GM19025 (cell line): ENCODE measurements around the gene MKLN1.
"Not testable (repeated sequence)": the region's sequence is repeated elsewhere in the genome, so short reads cannot be mapped to it uniquely, and the experiment has no call there.

Experiments
- ATAC-seq: cut with Tn5 transposase; IDR thresholded peaks from one replicate; pipeline ENCODE4 v1.9.1; 2021; ENCODE audit warnings: mild to moderate bottlenecking, low read depth, moderate library complexity; ENCODE audit not compliant: unreplicated experiment

MKLN1 gene

DNA sequence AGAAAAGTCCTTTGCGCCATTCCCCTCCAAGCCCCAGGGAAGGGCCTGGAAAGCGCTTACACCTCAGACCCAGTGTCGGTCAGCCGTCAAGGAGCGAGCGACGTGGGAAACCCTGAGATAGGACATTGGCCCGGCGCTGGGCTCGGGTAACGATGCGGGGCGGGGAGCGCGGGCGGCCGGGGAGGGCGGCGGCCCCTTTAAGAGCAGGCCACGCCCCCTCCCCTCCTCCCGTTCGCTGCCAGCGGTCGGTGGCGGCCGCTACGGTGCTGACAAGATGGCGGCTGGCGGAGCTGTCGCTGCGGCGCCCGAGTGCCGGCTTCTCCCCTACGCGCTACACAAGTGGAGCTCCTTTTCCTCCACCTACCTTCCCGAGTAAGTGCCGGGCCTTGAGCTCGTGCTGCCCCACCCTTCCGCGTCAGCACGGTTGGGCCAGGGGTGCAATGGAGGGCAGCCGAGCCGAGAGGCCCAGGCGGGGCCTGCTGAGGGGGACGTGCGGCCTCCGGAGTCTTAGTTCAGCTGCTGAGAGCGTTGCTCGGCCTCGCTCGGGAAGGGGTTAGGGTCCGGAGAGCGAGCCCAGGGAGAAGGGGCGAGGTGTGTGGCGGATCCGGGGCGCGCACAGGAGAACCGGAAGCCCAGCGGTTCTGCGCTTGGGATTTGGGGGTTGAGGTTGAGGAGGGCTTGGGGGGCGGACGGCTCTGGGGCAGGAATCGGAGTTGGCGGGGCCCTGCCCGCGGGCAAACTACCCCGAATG, at the start of gene MKLN1:
TSS of gene MKLN1 (plus strand) at position 251 of the 751 bp plus-strand sequence. CDS start at position 275, 24 bp downstream.
- peak; percentile 91 for ATAC-seq

DNA sequence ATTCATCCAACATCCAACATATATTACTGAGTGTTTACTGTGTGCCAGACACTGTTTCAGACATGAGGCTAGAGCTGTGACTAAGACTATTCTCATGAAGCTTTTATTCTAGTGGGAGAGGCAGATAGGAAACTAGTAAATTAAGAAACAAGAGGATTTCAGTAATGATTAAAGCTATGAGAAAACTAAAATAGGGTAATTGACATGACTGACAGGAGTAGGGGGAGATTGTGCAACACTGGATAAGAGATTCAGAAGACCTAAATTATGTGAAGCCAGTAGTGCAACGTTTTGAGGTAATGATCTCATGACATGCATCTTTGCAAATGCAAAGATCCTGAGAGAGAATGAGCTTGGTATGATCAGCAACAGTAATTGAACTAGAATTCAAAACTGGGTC, 48.6 kb upstream of the MKLN1 start:
- ATAC-seq: no peak

DNA sequence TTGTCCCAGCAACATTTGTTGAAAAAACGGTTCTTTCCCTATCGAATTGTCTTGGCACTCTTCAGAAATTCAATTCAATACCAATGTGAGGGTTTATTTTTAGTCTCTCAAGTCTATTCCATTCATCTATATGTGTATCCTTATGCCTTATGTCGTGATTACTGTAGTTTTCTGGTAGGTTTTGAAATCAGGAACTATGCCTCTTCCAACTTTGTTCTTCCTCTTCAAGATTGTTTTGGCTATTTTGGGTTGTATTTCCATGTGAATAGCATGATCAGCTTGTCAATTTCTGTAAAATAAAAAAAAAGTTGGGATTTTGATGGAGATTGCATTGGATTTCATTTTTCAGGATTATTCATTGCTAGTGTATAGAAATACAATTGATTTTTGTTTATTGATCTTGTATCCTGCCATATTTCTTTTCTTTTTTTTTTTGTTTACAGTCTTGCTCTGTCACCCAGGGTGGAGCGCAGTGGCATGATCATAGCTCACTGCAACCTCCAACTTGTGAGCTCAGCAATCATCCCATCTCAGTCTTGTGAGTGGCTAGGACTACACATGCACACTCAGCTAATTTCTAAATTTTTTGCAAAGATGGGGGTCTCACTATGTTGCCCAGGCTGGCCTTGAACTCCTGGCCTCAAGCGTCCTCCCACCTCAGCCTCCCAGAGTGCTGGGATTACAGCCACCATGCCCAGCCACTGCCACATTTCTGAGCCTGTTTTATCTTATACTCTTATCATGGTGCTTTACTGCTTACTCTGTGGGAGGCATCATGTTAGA, 46.2 kb upstream of the MKLN1 start:
- ATAC-seq: no peak

DNA sequence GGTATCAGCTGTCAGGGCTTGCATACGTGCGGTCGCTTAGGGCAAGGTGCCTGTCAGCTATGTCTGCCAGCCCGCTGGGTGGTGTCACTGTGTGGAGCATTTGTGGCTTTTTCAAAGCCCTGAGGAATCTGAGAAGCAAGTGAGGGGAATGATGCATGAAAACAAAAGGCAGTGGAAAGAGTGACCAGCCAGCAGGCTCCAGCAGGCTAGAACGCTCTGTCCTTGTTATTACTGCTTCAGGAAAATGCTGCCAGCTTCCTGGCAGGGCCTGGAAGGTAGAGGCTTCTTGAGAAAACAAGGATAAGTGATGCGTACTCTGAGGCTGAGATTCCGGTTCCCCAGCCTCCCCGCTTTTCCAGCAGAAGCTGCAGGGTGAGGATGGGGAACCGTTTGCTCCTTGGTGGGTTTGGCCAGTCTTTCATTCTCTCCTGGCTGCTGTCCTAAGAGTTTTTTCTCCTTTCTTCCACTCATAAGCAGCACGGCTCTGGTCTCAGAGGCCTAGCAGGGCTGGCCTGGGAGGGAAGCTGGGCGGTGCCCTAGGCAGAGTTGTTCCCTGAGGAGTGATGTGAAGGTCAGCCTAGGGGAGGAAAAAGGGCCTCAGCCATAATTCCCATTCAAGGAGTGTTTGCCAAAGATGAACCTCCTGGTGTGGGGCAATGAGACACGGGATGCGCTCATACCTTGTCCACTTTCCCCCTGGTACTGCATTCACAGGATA, 42.8 kb upstream of the MKLN1 start:
- no peak for ATAC-seq

DNA sequence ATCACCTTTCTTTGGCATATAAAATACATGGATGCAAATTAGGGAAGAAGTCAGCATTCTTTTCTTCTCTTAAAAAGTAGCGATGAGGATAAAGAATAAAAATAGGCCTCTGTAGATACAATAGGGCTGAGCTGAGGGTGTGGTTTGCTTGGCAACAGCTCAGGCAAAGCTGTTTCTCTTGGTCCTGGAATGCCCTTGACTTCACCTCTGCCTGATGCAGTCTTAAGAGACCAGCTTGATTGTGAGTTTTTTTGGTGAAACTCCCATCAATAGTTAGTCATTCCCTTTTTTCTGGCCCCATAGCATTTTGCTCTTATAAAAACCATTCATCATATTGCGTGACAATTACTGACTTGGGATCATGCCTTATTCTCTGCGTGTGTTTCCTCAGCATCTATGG, 42.1 kb upstream of the MKLN1 start:
- no peak for ATAC-seq

DNA sequence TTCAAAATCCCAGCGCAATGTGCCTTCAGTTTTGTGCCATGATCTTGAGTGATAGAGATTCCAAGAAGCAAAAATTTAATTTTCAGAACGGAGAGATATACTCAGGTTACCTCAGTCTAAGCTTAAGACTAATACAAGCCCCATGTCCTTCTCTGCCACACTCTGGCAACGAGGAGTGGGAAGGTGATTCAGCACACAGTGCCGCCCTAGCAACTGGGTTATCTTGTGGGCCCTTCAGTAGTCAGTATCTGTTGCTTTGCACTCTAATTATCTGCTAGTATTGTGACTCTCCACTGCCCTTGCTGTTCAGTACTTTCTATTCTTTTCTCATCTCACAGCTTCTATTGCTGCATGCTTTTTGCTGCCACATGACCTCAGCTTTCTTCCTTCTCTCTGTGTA, 39.2 kb upstream of the MKLN1 start:
- no peak for ATAC-seq

DNA sequence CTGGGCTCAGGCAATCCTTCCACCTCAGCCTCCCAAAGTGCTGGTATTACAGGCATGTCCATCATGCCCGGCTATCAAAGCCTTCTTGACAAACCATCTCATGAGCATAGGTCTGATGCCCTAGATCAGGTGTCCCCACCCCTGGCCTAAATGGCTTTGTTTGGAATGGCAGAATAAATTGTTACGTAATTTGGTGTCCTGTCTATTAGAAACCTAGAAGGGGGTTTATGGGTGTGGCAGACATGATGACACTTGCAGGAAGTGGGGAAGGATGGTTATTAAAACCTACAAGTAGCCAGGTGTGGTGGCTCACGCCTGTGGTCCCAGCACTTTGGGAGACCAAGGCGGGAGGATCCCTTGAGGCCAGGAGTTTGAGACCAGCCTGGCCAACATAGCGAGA, 38.6 kb upstream of the MKLN1 start:
- ATAC-seq: no peak

DNA sequence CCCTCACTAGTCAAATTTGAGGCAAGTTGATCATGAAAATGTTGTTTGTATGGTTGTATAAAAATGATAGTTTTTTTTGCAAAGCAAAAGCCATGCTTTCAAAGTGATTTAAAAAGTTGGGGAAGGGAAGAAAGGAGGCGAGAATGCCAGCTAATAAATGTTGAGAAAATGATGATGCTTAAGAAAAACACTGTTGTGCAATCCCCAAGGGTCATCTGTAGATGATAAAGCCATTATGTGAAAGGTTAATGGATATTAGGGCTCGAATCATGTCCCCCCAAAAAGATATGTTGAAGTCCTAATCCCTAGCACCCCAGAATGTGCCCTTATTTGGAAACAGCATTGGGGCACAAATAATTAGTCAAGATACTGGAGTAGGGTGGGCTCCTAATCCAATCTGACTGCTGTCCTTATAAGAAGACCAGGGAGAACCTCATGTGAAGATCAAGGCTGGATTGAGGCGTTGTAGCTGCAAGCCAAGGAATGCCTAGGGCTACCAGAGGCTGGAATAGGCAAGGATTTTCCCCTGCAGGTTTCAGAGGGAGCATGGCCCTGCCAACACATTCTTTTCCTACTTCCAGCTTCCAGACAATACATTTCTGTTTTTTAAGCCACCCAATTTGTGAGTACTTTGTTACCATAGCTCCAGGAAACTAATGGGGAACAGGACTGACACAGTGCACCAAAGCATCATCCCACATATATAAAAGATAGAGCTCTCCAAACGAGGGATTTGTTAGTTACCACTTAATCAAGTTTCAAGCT, 35.4 kb upstream of the MKLN1 start:
- no peak for ATAC-seq

DNA sequence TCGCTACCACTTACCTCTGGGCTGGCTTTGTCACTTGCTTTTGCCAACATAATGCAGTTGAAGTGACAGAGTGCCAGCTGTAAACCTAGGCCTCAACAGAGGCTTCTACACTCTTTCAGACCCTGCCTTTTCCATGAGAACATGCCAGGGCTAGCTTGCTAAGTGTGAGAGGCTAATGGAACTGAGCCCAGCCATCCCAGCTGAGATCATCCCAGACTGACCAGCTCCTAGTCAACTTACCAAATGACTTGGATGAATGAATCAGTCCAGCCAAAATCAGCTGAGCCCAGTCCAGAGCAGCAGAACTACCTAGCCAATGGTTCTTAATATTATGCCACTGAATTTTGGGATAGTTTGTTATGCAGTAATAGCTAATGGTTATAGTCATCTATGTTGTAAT, 34.7 kb upstream of the MKLN1 start:
- ATAC-seq: no peak

DNA sequence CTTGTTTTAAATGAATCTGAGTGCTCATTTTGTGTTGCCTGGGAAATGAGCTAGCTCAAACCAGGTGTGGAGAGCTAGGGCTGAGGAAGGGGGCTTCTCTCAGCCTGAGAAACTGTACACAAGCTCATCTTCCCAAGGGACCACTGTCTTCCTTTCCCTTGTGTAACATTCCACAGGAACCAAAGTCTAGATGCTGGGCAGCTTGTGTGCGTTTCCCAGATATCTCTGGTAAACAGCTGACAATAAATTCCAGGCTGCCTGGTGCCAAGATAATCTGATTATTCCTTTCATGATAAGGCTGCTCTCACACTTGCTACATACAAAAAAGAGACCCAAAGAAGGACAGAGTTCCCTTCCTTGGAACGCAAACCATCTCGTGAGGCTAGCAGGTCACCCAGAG, 33.1 kb upstream of the MKLN1 start:
- ATAC-seq: no peak

DNA sequence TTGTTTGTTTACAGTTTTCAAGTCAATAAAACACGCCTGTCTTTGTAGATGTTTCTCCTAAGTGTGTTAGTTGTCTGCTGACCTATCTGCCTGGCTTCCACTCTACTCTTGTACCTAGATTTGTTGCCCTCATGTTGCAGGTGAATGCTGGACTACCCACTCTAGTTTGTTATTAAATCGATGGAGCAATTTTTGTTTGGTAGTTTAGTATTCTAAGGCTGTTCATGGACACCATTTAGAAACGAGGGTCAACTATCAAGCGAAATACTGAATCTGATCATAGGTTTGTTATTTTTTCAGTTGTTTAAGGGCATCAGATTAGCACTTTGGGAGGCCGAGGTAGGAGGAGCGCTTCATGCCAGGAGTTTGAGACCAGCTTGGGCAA, 29.1 kb upstream of the MKLN1 start:
- no peak for ATAC-seq

DNA sequence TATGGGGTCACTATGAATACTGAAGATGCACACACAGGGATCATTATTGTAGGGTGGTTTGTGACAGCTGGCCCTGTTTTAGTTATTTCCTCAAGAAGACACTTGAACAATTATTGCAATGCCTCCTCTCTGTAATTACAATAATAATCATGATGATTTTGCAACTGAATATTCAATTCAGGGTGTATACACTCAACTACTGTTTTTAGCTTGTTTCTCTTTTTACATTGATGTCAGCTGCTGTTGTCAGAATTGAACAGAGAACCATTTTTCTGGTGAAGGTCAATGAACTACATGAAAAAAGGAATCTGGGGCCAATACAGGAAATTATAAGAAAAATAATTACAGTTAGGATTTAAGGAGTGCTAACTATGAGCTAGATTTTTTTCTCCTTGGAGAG, 28.6 kb upstream of the MKLN1 start:
- ATAC-seq: no peak

DNA sequence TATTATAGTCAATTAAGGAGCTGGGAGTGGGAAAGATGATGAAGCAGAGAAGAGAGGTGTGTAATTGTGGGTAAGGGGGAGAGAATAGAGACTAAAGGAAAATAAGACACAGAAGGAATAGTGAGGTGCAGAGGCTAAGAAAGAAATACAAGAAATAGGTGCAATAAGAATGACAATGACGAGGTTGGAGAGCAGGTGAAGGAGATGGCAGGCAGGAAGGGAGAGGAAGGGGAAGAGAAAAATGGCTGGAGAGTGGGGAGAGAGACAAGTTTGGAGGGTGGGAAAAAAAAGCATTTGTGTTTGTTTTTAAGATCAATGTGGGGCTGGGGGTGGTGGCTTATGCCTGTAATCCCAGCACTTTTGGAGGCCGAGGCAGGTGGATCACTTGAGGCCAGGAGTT, 27.6 kb upstream of the MKLN1 start:
- no peak for ATAC-seq

DNA sequence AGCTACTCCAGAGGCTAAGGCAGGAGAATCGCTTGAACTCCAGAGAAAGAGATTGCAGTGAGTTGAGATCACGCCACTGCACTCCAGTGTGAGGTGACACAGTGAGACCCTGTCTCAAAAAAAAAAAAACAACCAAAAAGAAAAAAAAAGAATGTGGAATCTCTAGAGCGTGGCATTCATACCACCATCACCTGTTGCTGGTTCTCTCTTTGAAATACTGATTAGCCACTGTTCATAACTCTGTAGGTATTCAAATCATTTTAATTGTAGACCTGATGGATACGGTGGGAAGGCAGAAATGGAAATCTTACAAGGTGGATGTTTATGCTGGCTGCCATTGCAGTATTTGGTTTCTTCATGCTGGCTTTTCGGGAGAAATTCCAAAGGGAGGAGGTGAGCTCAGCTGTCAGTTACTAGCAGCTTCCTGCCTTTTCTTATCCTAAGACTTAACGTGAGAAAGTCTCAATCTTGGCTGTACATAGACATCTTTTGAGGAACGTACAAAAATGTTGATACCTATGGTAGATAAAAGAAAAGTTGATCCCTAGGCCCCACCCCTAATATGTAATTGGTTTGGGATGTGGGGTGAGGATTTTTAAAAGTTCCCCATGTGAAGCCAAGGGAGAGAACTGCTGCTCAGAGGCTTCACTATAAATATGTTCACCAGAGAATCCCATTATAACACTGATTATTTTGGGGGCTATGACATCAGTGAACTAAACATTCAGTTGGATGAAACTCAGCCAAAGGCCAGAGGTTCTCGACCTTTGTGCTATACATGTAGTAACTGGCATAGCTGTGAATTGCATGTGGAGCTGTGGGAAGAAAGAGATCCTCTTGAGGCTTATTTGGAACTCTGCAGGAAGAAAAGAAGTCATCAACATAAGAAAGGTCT, 26.9 kb upstream of the MKLN1 start:
- no peak for ATAC-seq

DNA sequence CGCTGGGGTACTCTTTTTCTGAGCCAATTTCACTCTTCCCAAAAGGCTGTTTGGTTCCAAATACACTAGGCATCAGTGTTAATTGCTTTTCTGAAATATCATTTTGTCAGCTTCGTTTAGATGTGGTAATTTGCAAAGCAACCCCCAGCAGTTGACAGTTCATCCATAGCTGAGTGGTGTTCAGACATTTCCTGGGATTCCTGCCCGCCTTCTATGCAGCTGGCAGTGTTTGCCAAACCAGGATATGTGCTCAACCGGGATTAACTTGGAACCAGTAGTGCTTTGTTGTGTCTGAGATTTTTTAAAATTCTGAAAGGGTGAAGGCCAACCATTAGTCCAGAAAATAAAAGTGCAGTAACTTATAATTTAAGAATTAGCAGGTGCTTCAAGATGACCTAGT, 25.2 kb upstream of the MKLN1 start:
- no peak for ATAC-seq

DNA sequence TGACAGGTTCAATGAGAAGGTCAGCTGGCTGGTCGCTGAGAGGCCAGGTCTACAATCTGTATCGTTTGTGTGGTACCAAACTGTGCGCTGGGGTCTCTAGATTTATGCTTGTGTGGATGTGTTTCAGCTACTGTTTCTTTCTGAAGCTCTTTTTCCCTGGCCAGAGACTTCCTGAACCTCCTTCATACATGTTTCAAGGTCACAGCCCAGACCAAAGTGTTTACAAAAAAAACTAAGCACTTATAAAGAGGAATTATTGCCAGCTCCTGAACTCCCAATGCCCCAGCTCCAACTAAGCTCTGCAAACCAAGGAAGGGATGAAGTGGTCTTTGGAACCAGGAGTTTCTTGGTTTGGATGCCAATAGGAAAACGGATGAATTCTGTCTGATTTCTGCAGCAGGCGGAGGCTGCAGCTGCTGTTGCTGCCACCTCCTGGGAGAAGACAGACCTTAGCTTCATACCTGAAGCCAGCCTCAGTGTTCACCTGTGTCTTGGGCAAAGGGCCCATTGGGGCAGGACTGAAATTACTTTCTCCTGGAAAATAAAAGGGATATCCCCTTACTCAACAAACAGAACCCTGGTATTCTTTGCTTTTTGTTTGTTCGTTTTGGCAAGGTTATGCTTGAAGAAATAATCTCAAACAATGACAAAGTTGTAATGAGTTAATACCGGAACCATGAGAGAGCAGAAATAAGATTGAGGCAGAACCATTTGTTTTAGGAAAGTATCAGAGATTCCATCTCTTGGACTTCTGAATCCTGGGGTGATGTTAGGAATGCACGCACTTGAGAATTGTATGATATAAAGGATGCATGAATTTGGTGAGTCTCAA, 24.6 kb upstream of the MKLN1 start:
- ATAC-seq: no peak

DNA sequence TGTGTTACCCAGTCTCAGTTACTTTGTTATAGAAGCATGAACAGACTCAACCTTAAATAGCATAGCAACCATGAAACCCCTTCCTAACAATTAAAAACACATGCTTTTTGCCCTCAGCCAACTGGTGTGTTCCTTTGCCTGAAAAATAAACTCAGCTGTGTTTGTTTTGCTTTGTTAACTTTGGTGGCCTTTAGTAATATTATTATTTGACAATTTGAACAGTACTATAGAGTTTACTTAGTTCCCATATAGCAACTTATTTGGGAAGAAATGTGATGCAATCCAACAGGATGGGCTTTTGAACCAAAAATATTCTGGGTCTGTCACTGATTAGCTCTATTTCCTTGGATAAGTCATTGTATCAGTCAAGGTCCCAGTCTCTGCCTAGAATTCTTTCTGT, 22.5 kb upstream of the MKLN1 start:
- ATAC-seq: no peak

DNA sequence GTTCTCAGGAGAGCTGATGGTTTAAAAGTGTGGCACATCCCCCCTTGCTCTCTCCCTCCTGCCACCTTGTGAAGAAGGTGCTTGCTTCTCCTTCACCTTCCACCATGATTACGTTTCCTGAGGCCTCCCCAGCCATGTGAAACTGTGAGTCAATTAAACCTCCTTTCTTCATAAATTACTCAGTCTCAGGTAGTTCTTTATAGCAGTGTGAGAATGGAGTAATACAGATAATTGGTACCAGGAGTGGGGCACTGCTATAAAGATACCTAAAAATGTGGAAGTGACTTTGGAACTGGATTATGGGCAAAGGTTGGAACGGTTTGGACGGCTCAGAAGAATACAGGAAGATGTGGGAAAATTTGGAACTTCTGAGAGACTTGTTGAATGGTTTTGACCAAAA, 21.6 kb upstream of the MKLN1 start:
- ATAC-seq: not testable (repeated sequence)

DNA sequence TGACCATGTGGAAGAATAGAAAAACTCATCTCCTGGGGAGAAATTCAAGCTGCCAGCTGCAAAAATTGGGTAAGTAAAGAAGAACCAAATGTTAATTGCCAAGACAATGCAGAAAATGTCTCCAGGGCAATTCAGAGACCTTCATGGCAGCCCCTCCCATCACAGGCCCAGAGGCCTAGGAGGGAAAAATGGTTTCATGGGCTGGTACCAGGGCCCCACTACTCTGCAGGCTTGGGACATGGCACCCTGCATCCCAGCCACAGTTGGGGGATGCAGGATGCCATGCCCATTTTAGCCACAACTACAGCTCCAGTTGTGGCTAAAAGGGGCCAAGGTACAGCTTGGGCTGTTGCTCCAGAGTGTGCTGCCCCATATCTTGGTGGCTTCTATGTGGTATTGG, 20.9 kb upstream of the MKLN1 start:
- ATAC-seq: no peak
